Right atrium auricular region (tissue), 2 donors: ENCODE data around the gene NKTR. TPM values are rescaled to one million over a fixed set of nuclear protein-coding genes. Genes with fewer than 3 reads are reported as not detected.

Experiments
- total RNA-seq, 2 donors: library from RNA; depleted of rRNA; stranded (reverse); fragments of >200 nt; gene quantifications; one replicate each; pipeline ENCODE4 v1.1.0, GENCODE V29; 2016

NKTR gene
- total RNA-seq, 2 donors from 2014 or later, result 14.1 to 20.4 TPM

Other genes starting within 250 kb of the NKTR start
- not detected for gene LYZL4, start 190.1 kb upstream of the NKTR start, total RNA-seq
- gene VIPR1, start 98.0 kb upstream of the NKTR start, total RNA-seq, result 10 to 100 TPM in 1 of 2 donors, 1 to 10 TPM in 1; 6.2 to 21.0 TPM
- 10 to 100 TPM; 32.3 to 36.2 TPM for gene SEC22C, start 18.7 kb upstream of the NKTR start, total RNA-seq
- 10 to 100 TPM in 1 of 2 donors, 1 to 10 TPM in 1; 8.4 to 13.9 TPM for gene SS18L2, start 9.8 kb upstream of the NKTR start, total RNA-seq
- gene ZBTB47, start 53.0 kb downstream of the NKTR start, total RNA-seq, result 100 to 1,000 TPM in 1 of 2 donors, 10 to 100 TPM in 1; 92.4 to 129 TPM
- under 1 TPM; 0.15 to 0.63 TPM for gene KLHL40, start 84.9 kb downstream of the NKTR start, total RNA-seq
- 100 to 1,000 TPM; 444 to 908 TPM for gene HHATL, start 102.1 kb downstream of the NKTR start, total RNA-seq
- gene CCDC13, start 172.6 kb downstream of the NKTR start, total RNA-seq, result under 1 TPM in 1 of 2 donors, not detected in 1; 0.35 TPM
- 100 to 1,000 TPM; 213 to 299 TPM for gene HIGD1A, start 203.8 kb downstream of the NKTR start, total RNA-seq
- gene ACKR2, start 208.8 kb downstream of the NKTR start, total RNA-seq, result 1 to 10 TPM in 1 of 2 donors, under 1 TPM in 1; 0.78 to 6.2 TPM